Mesendoderm (in vitro differentiated cells): ENCODE data around the gene BLTP3B.

Source experiments
- DNase-seq: peaks from one replicate; pipeline ENCODE4 v3.0.0; 2013
- H2AK5ac ChIP-seq: 2 replicates; pipeline ENCODE4 v1.6.1; 2013; ENCODE audit warnings: low read length, inconsistent platforms
- H2BK120ac ChIP-seq: 2 replicates; pipeline ENCODE4 v1.6.1; 2013; ENCODE audit warnings: low read depth, mild to moderate bottlenecking, low read length, moderate library complexity, mixed read lengths
- H2BK15ac ChIP-seq: replicated peaks from 2 replicates; pipeline ENCODE4 v1.6.1; 2013; ENCODE audit warnings: low read depth, mild to moderate bottlenecking, moderate library complexity
- H2BK5ac ChIP-seq: 2 replicates; pipeline ENCODE4 v1.6.1; 2013; ENCODE audit warnings: low read length, inconsistent platforms
- H3K18ac ChIP-seq: 2 replicates; pipeline ENCODE4 v1.6.1; 2013; ENCODE audit warnings: mild to moderate bottlenecking, low read length, mixed read lengths
- H3K23ac ChIP-seq: one replicate; pipeline ENCODE4 v1.6.1; 2013; ENCODE audit warnings: low read length
- H3K27ac ChIP-seq: 2 replicates; pipeline ENCODE4 v1.5.1; 2013; ENCODE audit warnings: low read depth, mild to moderate bottlenecking, inconsistent platforms, low read length, moderate library complexity
- H3K27me3 ChIP-seq: 2 replicates; pipeline ENCODE4 v1.6.1; 2013; ENCODE audit warnings: low read length, control low read depth, mild to moderate bottlenecking, inconsistent platforms; ENCODE audit not compliant: insufficient read depth, poor library complexity
- H3K36me3 ChIP-seq: 2 replicates; pipeline ENCODE4 v1.6.1; 2013; ENCODE audit warnings: low read length, inconsistent platforms; ENCODE audit not compliant: control insufficient read depth, insufficient read depth
- H3K4ac ChIP-seq: one replicate; pipeline ENCODE4 v1.6.1; 2013; ENCODE audit warnings: low read depth, mild to moderate bottlenecking, low read length, moderate library complexity
- H3K4me1 ChIP-seq: 2 replicates; pipeline ENCODE4 v1.6.1; 2013; ENCODE audit warnings: low read depth, low read length, inconsistent platforms; ENCODE audit not compliant: control insufficient read depth
- H3K4me2 ChIP-seq: 2 replicates; pipeline ENCODE4 v1.6.1; 2013; ENCODE audit warnings: low read length
- H3K4me3 ChIP-seq: 2 replicates; pipeline ENCODE4 v1.5.1; 2013; ENCODE audit warnings: mild to moderate bottlenecking, low read length
- H3K56ac ChIP-seq: one replicate; pipeline ENCODE4 v1.6.1; 2013; ENCODE audit warnings: low read length
- H3K79me1 ChIP-seq: 2 replicates; pipeline ENCODE4 v1.6.1; 2013; ENCODE audit warnings: low read length, inconsistent platforms
- H3K79me2 ChIP-seq: 2 replicates; pipeline ENCODE4 v1.6.1; 2013; ENCODE audit warnings: mild to moderate bottlenecking, low read length; ENCODE audit not compliant: control insufficient read depth, insufficient read depth
- H3K9ac ChIP-seq: 2 replicates; pipeline ENCODE4 v1.6.1; 2013; ENCODE audit warnings: low read length, inconsistent platforms
- H4K5ac ChIP-seq: one replicate; pipeline ENCODE4 v1.6.1; 2013; ENCODE audit warnings: low read length
- H4K8ac ChIP-seq: one replicate; pipeline ENCODE4 v1.6.1; 2013; ENCODE audit warnings: low read depth, mild to moderate bottlenecking, control low read depth, low read length, moderate library complexity
- WGBS: extraction: QIAGEN DNeasy Blood & Tissue Kit; methylation state at CpG from one replicate; pipeline ENCODE4 v1.1.7; 2013; ENCODE audit warnings: low lambda C conversion rate, missing lambda C conversion rate; ENCODE audit not compliant: insufficient coverage; ENCODE audit errors: extremely low coverage; 5-methylcytosine and 5-hydroxymethylcytosine counted together

BLTP3B gene

DNA sequence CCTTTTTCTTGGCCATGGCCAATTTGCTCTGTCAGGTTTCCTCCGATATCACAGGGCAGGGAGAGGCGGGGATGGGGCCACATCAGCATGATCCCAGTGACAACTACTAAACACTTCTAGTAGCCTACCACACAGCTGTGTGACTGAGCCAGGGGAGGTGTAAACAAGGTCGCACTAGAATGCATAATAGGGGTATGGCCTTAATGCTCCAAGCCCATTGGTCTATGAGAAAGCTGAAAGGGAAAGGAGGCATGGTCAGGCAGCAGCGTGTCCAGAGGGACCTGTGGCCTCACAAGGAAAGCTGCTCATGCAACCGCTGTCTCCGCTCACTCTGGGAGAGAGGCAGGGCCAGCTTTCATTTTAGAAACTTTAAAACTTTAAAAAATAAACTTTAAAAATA is 30.4 kb upstream of the BLTP3B start:
- Histone ChIP-seq H3K27ac (no peak overlapping the region), H2BK120ac (no peak overlapping the region), H3K79me1 (no peaks in the 10 kb centered on the region), H3K27me3 (no peaks in the 10 kb centered on the region), H4K5ac (no peak overlapping the region), H3K56ac (no peak overlapping the region), H3K18ac (no peak overlapping the region), H4K8ac (no peak overlapping the region), H3K4me3 (no peak overlapping the region), H3K4ac (no peak overlapping the region), H3K79me2 (no peaks in the 10 kb centered on the region), H2AK5ac (no peak overlapping the region), H2BK5ac (no peak overlapping the region), H2BK15ac (no peak overlapping the region), H3K9ac (no peak overlapping the region), H3K23ac (no peak overlapping the region), H3K4me2 (no peak overlapping the region), H3K36me3 (no peaks in the 10 kb centered on the region), H3K4me1 (no peaks in the 10 kb centered on the region)
- no CpG with 5 or more reads among the region's 6 CpGs for WGBS
- peak; percentile 15 for DNase-seq

DNA sequence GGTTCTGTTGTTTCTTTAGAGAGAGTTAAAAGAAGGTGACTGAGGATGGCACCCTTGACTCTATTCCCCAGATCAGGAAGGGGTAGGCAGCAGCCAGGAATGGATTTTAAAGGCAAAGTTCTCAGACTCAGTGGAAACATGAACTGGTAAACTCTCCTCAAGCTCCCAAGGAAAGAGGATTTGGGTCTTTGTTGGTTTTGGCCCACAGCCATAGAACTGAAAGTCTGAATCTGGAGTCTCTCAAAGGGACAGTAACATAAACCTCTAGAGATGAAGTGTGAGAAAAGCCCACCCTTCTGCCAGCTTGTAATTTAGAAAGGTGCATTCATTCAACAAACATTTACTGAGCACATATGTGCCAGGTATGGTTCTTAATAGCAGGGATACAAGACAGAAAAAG is 28.6 kb upstream of the BLTP3B start:
- DNase-seq = no peak
- Histone ChIP-seq H2BK120ac (no peak overlapping the region), H3K4me3 (no peak overlapping the region), H3K9ac (no peak overlapping the region), H4K5ac (no peak overlapping the region), H3K79me1 (no peaks in the 10 kb centered on the region), H3K79me2 (no peaks in the 10 kb centered on the region), H4K8ac (no peak overlapping the region), H3K4ac (no peak overlapping the region), H3K36me3 (no peaks in the 10 kb centered on the region), H3K27ac (no peak overlapping the region), H3K27me3 (no peaks in the 10 kb centered on the region), H3K18ac (no peak overlapping the region), H2BK5ac (no peak overlapping the region), H3K23ac (no peak overlapping the region), H3K56ac (no peak overlapping the region), H3K4me1 (no peaks in the 10 kb centered on the region), H2BK15ac (no peak overlapping the region), H2AK5ac (no peak overlapping the region), H3K4me2 (no peak overlapping the region)

DNA sequence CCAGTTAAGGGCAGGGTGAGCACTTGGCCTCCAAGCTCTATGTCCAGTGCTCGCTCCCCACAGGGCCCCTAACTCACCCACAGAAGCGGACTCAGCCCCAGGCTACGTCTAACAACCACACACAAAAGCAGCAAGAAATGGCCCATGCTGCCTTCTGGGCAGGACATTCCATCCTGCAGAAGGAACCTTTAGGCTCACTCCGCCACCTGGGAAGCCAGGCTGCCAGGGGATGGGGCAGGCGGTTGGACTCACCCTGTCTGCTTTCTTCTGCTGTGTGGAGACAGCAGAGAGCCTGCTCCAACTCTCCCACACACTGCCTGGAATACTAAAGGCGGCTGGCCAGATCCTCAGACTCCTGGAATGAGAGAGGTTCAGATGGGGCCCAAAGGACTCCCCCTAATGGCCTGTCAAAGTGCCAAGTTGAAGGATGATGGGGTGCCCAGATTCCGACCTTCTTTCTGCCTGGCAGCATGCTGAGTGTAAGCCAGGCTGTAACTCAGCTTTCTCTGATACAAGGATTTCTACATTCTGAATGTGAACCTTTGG is 27.7 kb upstream of the BLTP3B start:
- H3K18ac ChIP-seq = no peak overlapping the region
- WGBS = no CpG with 5 or more reads among the region's 7 CpGs
- H3K79me2 ChIP-seq = no peaks in the 10 kb centered on the region
- no peak overlapping the region for H4K5ac ChIP-seq
- no peaks in the 10 kb centered on the region for H3K79me1 ChIP-seq
- H3K4ac ChIP-seq = no peak overlapping the region
- no peak overlapping the region for H2BK15ac ChIP-seq
- no peak overlapping the region for H3K23ac ChIP-seq
- H3K56ac ChIP-seq = no peak overlapping the region
- H3K4me2 ChIP-seq = no peak overlapping the region
- H2BK120ac ChIP-seq = no peak overlapping the region
- no peaks in the 10 kb centered on the region for H3K4me1 ChIP-seq
- H3K27ac ChIP-seq = no peak overlapping the region
- H2BK5ac ChIP-seq = no peak overlapping the region
- no peaks in the 10 kb centered on the region for H3K36me3 ChIP-seq
- DNase-seq = no peak
- no peaks in the 10 kb centered on the region for H3K27me3 ChIP-seq
- no peak overlapping the region for H3K4me3 ChIP-seq
- no peak overlapping the region for H3K9ac ChIP-seq
- H4K8ac ChIP-seq = no peak overlapping the region
- H2AK5ac ChIP-seq = no peak overlapping the region

DNA sequence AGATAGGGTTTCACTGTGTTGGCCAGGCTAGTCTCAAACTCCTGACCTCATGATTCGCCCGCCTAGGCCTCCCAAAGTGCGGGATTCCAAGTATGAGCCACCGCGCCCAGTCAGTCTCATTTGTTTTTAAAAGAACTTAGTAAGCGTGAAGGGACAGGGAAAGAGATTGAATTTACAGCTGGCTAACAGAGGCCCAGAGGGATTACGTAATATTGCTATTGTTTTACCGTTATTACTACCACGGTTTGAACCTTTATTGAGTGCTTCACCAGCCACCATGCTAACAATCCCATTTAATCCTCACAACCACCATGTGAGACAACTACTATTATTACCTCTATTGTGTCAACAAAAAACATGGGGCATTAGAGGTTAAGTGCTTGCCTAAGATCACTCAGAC is 26.7 kb upstream of the BLTP3B start:
- Histone ChIP-seq H4K5ac (no peak overlapping the region), H3K4me2 (no peak overlapping the region), H3K4me1 (no peaks in the 10 kb centered on the region), H3K79me1 (no peaks in the 10 kb centered on the region), H3K18ac (no peak overlapping the region), H2AK5ac (no peak overlapping the region), H3K36me3 (no peaks in the 10 kb centered on the region), H3K27ac (no peak overlapping the region), H3K27me3 (no peaks in the 10 kb centered on the region), H3K9ac (no peak overlapping the region), H4K8ac (no peak overlapping the region), H3K56ac (no peak overlapping the region), H3K23ac (no peak overlapping the region), H2BK5ac (no peak overlapping the region), H3K79me2 (no peaks in the 10 kb centered on the region), H3K4ac (no peak overlapping the region), H3K4me3 (no peak overlapping the region), H2BK15ac (no peak overlapping the region), H2BK120ac (no peak overlapping the region)
- no CpG with 5 or more reads among the region's 9 CpGs for WGBS
- DNase-seq = no peak

DNA sequence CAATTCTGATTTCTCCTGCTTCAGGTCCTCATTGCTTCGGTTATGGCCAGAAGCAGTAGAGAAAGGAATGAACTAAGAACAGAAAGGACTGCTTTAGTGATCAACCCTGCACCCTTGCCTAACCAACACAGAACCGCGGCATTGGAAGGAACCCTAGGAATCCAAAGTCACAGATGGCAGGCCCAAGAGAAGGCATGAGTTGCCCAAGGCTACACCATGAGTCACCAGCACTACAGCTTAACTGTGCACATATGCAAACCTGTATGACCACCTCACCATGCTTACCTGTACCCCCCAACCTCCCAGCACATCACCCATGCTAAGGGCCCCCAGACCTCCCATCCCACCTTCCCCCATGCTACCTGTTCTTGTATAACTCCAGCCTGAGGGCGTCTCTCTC is 25.9 kb upstream of the BLTP3B start:
- Histone ChIP-seq H4K8ac (no peak overlapping the region), H3K4me3 (no peak overlapping the region), H3K4ac (no peak overlapping the region), H3K56ac (no peak overlapping the region), H3K79me1 (no peaks in the 10 kb centered on the region), H4K5ac (no peak overlapping the region), H2BK15ac (no peak overlapping the region), H3K18ac (no peak overlapping the region), H3K27ac (no peak overlapping the region), H3K23ac (no peak overlapping the region), H3K4me2 (no peak overlapping the region), H3K9ac (no peak overlapping the region), H2AK5ac (no peak overlapping the region), H3K36me3 (no peaks in the 10 kb centered on the region), H2BK5ac (no peak overlapping the region), H3K79me2 (no peaks in the 10 kb centered on the region), H3K27me3 (no peaks in the 10 kb centered on the region), H2BK120ac (no peak overlapping the region), H3K4me1 (no peaks in the 10 kb centered on the region)
- no CpG with 5 or more reads among the region's 4 CpGs for WGBS
- DNase-seq = no peak

DNA sequence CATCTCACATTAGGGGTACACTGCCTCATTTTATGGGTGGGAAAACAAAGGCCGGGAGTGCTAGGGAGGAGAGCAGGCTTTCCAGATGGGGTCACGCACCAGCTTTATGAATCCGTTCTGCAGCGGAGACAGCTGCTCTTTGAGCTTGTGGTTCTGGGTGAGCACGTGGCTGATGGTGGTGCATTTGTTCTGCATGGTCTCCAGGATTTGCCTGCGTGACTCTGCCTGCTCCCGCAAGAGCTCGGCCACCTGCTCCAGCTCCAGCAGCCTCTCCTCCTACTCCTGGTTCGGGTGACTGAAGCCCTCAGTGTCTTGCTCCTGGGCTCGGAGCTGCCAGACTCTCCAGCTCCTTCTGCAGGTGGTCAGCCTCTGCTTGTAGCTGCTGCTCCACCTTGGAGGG is 23.6 kb upstream of the BLTP3B start:
- no CpG with 5 or more reads among the region's 10 CpGs for WGBS
- Histone ChIP-seq H3K23ac (no peak overlapping the region), H3K18ac (no peak overlapping the region), H3K79me1 (no peaks in the 10 kb centered on the region), H3K36me3 (no peaks in the 10 kb centered on the region), H3K27ac (no peak overlapping the region), H3K4ac (no peak overlapping the region), H3K4me3 (no peak overlapping the region), H3K27me3 (no peaks in the 10 kb centered on the region), H3K79me2 (no peaks in the 10 kb centered on the region), H2BK15ac (no peak overlapping the region), H2AK5ac (no peak overlapping the region), H4K5ac (no peak overlapping the region), H3K4me2 (no peak overlapping the region), H4K8ac (no peak overlapping the region), H2BK120ac (no peak overlapping the region), H3K56ac (no peak overlapping the region), H3K4me1 (no peaks in the 10 kb centered on the region), H2BK5ac (no peak overlapping the region), H3K9ac (no peak overlapping the region)
- no peak for DNase-seq
